Activated CD4-positive, alpha-beta T cell treated with anti-CD3 and anti-CD28 coated beads for 1 hour (primary cell): ENCODE data around the gene CD200R1.
"Not testable (repeated sequence)": the region's sequence is repeated elsewhere in the genome, so short reads cannot be mapped to it uniquely, and the experiment has no call there.

Experiments used
- DNase-seq: peaks from one replicate; pipeline ENCODE4 v3.0.0-alpha.2; 2020

CD200R1 gene

DNA sequence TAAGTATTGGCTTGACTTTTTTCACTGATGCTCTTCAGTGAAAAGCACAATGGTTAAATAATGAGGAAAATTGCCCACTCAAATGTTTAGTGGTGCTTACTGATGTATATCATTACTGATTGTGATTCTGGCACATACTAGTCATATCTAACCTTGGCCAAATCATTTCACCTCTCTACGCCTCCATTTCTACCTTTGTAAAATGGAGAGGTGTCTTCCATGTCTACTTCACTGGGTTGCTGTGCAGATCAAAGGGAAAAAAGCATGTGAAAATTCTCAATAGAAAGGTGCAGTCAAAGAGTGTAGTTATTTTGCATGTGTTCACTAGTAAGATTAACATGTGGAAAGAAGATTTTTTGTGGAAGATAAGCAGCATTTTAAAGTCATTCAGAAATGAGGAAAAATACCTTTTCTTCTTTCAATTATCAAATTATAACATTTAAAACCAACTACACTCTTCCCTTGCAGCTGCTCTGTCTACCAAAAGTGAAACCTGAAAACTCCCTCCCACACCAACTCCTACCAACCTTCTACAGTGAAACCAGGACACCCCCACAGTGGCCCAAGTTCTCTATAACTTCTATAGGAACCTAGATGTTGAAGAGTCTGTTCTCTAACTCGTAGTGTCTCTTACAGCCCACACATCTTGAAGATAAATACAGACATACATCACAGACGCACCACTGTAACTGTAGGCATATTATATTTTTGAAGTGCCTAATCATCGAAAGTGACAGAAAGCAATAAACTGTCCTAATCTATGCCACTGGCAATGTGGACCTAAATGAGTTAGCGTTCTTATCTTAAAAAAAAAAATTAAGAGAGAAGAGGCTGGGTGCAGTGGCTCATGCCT is 1.4 kb downstream of the CD200R1 start:
- DNase-seq, result no peak

DNA sequence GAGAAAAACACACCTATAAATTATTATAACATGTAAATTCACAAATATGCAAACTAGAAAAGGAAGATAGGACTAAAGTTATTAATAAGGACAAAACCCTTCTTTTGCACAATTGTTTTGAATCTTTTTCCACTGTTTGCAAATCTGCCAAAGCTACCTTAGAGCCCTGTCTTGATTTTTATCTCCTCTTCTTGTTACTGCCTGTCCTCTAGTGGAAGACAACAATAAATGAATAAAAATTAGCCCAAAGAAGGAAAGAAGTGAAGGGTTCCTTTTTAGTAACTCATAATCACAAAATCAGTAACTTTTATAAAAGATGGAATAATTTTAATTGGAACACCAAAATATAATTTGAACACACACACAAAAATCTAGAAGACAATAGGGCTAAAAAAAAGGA is 2.7 kb downstream of the CD200R1 start:
- DNase-seq, result no peak

DNA sequence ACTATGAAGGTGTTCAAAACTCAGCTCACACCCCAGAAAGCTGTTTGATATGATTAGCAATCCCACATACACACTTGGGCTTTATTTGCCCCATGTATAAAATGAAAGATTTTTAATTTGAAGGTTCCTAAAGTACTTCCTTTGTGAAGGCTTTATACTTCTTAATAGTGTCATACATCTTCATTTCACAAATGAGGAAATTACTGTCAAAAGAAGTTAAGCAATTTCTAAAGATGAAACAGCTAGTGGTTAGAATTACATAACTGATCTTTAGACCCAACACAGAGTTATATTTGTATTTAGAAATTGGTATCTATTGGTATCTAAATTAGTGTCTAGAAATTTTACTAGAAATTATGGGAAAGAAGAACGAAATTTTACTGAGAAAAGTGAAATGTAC is 7.1 kb downstream of the CD200R1 start:
- DNase-seq, result no peak

DNA sequence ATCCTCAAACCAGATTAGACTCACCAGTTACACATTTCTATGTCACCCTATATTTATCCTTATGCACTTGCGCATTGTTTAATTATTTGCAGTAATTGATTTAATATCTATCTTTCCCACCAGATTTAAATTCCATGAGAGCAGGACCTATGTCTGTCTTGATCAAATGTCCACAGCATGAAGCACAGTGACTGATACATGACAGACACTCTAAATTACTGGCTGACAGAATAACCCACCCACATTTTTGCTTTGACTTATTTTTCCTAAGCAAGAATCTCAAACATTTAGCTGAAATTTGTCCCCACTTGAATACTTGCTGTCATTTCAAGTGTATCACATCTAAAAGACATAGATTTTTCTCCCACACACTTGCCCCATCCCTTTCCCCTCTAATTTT is 7.5 kb downstream of the CD200R1 start:
- no peak for DNase-seq

DNA sequence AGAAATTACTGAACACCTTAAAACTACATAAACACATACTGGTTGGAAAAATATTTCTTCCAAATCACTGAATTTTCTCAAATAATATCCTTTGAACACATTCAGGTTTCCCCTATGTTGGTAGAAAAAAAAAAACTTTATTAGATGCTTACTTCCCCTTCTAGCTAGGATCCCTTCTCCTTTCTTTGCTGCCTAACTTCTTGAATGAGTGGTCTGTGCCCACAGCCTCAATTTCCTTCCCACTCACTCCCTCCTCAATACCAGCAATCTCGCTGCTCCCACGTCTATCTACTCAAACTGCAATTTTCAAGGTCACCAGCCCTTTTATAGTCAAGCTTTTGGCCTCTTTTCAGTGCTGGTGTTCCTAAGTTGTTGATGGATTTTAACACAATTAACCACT is 8.3 kb downstream of the CD200R1 start:
- no peak for DNase-seq

DNA sequence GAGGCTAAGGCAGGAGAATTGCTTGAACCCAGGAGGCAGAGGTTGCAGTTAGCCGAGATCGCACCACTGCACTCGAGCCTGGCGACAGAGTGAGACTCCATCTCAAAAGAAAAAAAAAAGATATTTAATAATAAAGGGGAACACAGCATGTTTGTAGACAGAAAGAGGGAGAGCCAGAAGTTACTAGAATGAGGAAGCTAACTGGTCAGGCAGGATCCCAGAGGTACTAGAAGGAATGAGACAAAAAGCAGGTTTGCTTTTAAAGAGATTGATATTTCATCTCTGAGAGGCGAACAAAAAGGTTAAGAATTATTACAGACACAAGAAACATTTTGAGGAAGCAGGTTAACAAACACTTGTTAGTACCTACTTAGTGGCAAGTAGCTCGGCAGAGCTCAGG is 9.2 kb downstream of the CD200R1 start:
- no peak for DNase-seq

DNA sequence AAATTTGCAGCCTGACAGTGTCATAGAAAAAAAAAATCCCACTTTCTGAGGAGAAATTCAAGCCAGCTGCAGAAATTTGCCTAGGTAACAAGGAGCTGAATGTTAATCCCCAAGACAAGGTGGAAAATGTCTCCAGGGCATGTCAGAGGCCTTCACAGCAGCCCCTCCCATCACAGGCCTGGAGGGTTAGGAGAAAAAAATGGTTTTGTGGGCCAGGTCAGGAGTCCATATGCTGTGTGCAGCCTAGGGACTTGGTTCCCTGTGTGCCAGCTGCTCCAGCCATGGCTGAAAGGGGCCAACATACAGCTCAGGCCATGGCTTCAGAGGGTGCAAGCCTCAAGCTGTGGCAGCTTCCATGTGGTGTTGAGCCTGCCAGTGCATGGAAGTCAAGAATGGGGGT is 11.2 kb downstream of the CD200R1 start:
- DNase-seq, result no peak

DNA sequence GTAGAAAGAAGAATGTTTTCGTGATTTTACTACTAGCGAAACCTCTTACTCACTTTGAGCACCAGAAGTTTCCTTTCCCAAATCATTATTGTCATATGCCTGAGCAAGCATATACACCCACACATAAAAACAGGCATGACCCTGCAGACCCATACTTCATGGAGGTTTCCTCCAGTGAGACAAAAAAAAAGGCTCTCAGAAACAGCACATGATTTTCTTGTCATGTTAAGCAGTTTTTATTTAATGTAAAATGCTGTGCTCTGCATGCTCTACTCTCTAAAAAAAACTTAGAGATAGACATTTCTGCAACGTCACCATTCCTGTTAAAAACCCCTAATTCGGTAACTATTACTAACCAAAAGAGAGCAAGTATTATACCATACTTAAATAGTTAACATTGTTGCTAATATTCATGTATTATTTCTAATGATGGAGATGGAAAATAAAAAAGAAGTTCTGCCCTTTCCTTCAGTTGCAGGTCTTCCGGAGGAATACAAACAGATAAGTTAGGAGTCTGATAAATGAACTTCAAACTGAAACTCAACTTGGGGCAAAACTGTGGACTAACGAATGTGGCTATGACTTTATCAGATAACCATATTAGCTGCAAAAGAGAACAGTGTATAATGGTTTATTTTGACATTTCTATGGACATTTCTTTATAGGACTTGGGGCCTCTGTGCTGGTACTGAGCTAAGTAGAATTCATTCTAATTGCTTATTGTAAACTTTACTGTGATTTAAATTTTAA is 15.9 kb downstream of the CD200R1 start:
- DNase-seq, result no peak

DNA sequence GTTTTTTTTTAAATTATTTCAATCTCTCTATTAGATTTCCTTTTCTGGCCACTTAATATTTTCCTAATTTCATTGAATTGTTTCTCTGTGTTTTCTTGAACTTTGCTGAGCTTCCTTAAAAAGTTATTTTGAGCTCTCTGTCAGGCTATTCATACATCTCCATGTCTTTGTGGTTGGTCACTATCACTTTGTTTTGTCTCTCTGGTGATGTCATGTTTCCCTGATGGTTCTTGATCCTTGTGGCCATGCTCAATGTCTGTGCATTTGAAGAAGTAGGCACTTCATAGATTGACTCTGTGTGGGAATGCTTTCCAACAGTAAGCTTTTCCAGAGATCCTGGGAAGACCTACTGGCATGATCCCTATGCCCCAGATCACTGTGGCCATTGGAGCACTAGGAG is 18.6 kb downstream of the CD200R1 start:
- no peak for DNase-seq

DNA sequence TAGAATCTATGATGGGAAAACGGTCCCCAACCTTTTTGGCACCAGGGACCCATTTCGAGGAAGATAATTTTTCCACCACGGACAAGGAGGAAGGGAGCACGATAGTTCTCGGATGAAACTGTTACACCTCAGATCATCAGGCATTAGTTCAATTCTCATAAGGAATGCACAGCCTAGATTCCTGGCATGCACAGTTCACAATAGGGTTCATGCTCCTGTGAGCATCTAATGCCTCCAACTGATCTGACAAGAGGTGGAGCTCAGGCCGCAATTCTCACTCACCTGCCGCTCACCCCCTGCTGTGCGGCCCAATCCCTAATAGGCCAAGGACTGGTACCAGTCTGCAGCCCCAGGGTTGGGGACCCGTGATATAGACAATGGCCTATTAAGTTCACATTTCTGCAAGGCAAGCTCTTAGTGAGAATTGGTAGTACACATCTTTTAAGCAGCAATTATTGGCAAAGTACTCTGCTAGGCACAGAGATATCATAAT is 26.5 kb downstream of the CD200R1 start:
- DNase-seq, result no peak

DNA sequence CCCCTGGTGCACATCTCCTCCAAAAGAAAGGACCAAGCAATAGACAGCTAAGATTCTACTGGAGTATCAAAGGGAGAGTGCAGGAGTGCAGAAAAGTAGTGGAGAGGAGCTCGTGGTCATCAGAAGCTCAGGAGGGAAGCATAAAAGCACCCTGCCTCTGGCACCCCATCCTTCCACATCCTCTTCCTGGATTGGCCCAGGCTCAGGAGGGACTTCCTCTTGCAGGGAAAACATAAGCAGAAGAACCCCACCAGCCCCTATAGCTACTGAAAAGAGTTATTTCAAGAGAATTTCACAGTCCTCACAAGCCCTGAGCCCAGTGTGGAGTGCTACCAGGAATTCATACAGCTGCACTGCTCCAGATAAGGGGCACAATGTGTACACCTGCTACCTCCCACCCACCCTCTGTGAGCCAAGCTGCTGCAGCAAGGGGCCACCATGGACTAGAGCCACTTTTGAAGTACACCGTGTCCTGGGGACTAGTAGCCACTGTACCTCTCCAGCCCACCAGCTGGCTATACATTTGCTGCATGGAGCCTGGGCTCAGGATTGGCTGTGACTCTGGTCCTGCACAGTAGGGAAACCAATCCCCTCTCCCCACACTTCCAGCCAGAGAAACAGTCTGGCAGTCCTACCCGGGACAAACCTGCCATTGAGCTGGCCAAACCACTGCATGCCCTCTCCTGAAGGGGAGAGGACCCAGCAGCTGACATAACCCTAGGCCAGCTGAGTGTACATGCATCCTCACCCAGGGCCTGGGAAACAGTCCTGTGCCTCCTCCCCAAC is 43.0 kb downstream of the CD200R1 start:
- no peak for DNase-seq

DNA sequence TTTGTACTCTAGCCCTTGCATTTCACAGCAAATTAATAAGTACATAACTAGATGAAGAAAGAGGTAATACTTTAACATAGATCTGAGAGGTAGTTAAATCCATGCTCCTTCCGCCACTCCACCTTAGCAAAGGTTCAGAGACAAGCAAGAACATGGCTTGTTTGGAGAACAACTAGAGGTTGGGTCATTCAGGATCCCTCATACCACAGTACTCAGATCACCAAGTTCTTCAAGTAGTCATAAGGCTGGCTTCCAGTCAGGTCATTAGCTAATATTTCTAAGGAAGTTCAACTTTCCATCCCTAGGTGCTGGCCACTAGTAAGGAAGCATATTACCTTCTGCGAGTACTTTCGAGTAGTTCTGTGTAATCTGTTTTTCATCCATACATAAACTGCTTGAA is 44.1 kb downstream of the CD200R1 start:
- no peak for DNase-seq

DNA sequence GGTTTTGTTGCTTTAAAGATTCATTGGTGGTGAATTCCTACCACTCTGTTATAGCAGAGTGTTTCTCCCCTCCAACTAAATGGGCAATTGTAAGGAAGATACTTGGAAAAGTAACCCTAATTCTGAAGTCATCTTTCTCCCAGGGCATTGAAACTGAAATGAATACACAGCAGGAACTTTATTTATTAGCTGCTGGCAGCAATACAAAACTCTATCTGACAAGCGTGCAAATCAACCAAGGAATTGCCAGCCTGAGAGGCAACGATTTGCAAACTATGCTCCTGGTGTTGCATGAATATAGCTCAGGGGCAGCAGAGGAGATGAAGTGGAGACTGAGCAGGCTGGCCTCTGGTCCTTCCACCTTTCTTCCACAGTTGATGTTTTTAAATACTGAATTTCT is 48.9 kb downstream of the CD200R1 start:
- DNase-seq, result no peak

DNA sequence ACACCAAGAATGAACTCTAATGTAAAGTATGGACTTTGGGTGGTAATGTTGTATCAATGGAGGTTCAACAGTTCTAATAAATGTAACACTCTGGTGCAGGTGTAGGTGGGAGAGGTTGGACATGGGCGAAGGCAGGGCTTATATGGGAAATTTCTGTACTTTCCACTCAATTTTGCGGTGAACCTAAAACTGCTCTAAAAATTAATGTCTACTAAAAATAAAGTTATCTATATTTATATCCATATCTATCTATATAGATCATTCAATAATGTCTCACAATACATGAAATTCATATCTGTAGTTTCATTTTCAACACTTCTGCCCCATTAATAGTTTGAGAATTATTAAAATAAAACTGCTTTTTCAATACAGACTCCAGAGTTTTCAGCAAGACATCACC is 49.3 kb downstream of the CD200R1 start:
- no peak for DNase-seq

DNA sequence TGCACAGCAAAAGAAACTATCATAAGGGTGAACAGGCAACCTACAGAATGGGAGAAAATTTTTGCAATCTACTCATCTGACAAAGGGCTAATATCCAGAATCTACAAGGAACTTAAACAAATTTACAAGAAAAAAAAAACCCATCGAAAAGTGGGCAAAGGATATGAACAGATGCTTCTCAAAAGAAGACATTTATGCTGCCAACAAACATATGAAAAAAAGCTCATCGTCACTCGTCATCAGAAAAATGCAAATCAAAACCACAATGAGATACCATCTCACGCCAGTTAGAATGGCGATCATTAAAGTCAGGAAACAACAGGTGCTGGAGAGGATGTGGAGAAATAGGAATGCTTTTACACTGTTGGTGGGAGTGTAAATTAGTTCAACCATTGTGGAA is 55.4 kb downstream of the CD200R1 start:
- DNase-seq, result not testable (repeated sequence)

DNA sequence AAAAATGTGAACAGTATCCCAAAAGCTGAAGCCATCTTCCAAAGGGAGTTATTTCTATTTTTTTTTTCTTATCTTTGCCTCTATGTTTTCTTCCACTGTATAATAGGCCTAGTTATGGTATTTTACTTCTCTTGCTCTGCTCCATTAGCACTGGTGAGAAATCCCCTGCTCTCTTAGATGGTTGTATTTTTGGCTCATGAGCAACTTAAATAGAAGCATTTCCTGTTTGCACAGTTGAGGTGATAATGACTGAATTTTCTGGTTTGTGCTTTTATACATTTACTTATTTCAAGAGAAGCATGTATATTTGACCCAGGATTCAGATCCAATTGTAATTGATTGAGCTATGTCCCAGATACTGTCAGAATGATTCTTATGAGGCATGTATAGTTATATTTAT is 66.7 kb downstream of the CD200R1 start:
- no peak for DNase-seq

DNA sequence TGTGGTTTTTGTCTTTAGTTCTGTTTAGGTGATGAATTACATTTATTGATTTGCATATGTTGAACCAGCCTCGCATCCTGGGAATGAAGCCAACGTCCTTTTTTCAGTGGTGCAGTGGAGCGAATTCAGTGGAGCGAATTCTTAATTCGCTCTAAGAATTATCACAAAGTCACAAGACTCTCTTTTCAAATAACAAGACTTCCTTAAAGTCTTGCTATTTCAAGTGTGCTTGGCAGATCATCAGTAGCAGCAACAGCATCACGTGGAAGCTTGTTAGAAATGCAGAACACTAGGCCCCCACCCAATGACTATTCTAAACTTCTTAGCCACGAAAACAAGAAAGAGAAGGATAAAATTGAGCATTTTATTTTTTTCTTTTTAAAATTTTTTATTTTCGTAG is 70.1 kb downstream of the CD200R1 start:
- DNase-seq, result no peak

DNA sequence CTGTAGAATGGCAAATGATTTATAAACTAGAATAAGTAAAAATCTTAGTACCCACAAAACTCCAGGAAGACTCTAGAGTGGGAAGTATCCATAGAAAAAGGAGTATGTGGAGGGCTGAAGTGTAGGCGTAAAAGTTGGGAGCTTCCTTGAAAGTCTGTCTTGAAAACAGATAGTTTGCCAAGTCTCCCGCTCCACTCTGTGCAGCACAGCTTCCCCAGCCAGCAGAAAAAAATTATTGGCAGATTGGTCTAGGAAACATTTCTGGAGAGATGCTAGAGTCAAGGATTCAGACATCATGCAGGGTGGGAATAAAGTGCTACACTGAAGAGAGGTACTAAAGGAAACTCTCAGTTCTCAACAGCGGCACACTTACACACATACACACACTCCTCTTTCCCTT is 74.8 kb downstream of the CD200R1 start:
- no peak for DNase-seq

DNA sequence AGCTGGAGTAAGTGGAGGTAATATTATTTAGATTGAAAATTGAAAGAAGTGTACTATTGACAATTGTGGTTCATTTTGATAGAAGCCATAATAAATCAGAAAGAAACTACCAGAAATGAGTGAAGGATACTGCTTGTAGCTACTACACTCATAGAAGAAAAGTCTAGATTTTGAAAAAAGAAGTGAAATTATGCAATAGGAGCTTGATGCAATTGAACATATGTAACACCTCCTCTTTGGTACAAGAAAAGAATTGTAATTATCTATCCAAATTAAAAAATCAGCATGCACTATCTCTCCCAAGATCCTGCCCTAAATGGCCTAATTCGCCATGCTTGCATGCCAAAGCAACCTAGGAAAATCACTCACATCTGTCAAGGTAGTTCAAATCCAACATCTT is 77.1 kb downstream of the CD200R1 start:
- DNase-seq, result no peak

DNA sequence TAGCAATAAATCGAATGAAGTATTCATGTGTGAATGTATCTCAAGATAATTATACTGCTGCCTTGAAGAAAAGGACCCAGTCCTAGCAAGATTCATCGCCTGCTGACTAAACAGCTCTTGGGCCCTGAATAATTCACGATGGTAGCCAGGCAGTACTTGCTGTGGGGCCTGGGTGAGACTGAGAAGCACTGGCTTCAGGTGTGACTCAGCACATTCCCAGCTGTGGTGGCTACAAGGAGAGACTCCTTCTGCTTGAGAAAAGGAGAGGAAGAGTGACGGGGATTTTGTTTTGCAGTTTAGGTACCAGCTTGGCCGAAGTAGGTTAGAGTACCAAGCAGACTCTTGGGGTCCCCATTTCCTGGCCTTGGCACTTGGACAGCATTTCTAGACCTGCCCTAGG is 80.6 kb downstream of the CD200R1 start:
- no peak for DNase-seq

DNA sequence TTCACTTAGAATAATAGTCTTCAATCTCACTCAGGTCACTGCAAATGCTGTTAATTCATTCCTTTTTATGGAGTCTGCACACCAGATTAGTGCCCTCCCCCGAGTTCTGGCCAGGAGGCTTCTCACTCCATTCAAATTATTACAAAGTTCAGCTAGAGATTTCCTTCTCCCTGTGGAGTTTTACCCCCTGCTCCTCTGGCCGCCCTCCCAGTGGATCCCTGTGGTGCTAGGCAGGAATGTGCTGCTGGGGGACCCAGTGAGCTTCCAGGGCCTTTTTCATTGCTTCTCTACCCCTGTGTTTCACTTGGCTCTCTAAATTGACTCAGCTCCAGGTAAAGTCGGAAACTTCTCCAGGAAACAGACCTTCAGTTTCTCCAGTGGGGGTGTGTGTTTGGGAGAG is 85.5 kb downstream of the CD200R1 start:
- no peak for DNase-seq

DNA sequence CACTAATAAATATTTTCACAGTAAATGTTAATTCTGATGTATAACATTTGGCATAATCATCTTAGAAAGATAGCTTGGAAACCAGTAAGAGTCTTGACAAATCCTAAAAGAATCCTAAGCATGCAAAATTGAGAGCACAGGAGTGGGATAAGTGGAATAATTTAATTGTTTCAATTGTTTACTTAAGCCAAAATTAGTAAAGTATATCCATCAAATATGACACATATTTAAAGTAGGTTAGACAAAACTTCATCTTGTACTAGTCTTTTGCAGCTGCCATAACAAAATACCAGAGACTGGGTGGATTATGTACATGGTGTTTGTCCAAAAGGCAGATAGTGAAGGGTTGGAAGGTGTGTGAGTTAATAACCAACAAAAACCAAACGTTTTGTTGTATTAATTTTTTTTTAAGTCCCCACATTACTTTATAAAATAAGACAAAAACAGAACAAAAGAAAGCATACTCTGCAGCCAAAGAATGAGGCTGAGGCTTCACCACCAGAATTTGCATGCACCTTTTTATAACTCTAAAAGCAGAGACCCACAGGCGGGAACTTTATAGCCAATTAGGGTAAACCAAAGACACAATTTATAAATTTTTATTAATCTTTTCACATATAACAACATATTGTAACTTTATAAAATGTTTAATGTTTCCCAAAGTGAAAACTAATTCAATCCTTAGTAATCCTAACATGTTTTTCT is 86.4 kb downstream of the CD200R1 start:
- no peak for DNase-seq
